ENCODE results near the gene KRT84.

The KRT84 gene

GRCh38 chr12:52364061-52364460, 21.4 kb downstream of the KRT84 start:
- Histone ChIP-seq H3K4me3 (ENCODE audit: insufficient read length, low read depth) (no peak overlapping the region), H3K4me1 (ENCODE audit: insufficient read depth, insufficient read length) (peaks cover under 1% of the 10 kb centered on the region), H3K27me3 (ENCODE audit: insufficient read depth, insufficient read length) (no peaks in the 10 kb centered on the region), H3K36me3 (ENCODE audit: insufficient read depth, insufficient read length, low read length) (no peaks in the 10 kb centered on the region), H3K9ac (ENCODE audit: insufficient read length, low read depth) (no peak overlapping the region), H3K9me3 (ENCODE audit: insufficient read depth, low read length) (no peaks in the 10 kb centered on the region)
- DNase-seq (ENCODE audit: low read depth, low spot score), result no peak
- TF ChIP-seq ZNF274 (IDR thresholded peaks at IDR 0.05; ENCODE audit: low read depth, low read length) (no peak), YY1 (IDR thresholded peaks at IDR 0.05; ENCODE audit: insufficient read depth, insufficient read length) (no peak), SUZ12 (IDR thresholded peaks at IDR 0.05; ENCODE audit: extremely low read depth, insufficient read depth, insufficient read length) (no peak)

DNA sequence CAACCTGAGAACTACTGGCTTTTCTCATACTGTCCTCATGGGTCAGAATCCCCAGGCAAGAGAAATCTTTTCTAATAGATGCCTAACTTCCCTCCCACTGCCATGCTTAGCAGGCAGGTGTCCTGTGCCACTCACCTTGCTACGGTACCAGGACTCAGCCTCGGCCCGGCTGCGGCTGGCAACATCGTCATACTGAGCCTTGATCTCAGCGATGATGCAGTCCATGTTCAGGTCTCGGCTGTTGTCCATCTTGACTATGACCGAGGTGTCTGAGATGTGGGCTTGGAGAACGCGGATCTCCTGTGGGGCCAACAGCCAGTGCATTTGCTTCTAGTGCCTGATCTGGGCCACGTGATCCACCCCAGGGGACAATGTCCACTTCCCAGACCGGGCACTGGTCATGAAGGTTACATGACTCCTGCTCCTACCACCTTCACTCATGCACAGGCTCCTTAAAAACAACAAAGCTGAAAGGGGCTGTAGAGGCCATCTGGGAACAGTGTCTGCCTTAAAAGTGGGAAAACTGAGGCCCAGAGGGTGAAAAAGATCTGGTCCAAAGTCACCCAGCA, 22.3 kb downstream of the KRT84 start:
- no peak for DNase-seq (ENCODE audit: low read depth, low spot score)
- Histone ChIP-seq H3K9ac (ENCODE audit: insufficient read length, low read depth) (no peak overlapping the region), H3K36me3 (ENCODE audit: insufficient read depth, insufficient read length, low read length) (no peaks in the 10 kb centered on the region), H3K27me3 (ENCODE audit: insufficient read depth, insufficient read length) (no peaks in the 10 kb centered on the region), H3K4me1 (ENCODE audit: insufficient read depth, insufficient read length) (peaks cover 7% of the 10 kb centered on the region), H3K9me3 (ENCODE audit: insufficient read depth, low read length) (no peaks in the 10 kb centered on the region), H3K4me3 (ENCODE audit: insufficient read length, low read depth) (no peak overlapping the region)
- no peak for TF ChIP-seq YY1 (IDR thresholded peaks at IDR 0.05; ENCODE audit: insufficient read depth, insufficient read length)
- TF ChIP-seq ZNF274 (IDR thresholded peaks at IDR 0.05; ENCODE audit: low read depth, low read length), result no peak
- TF ChIP-seq SUZ12 (IDR thresholded peaks at IDR 0.05; ENCODE audit: extremely low read depth, insufficient read depth, insufficient read length), result no peak

DNA sequence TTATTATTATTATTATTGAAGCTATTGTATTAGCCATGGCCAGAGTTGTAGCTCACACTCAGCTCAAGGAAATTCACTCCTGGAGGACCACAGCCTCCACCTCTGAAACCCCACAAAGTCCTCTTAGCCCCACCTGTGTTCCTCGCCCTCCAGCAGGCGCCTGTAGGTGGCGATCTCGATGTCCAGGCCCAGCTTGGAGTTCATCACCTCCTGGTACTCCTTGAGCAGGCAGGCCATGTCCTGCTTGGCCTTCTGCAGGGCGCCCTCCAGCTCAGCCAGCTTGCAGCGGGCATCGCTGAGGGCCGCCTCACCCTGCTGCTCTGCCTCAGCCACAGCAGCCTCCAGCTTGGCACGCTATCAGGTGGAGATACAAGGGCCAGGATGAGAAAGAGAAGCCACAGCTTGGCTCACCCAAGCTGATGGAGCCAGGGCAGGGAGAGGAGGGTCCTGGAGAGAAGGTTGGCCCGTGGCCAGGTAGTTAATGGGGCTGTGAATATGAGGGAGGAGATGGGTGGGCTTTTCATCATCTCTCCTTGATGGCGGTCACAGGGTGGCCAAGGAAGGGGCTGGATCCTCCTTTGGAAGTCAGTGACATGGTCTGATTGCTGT, 23.2 kb downstream of the KRT84 start:
- Histone ChIP-seq H3K9ac (ENCODE audit: insufficient read length, low read depth) (no peak overlapping the region), H3K27me3 (ENCODE audit: insufficient read depth, insufficient read length) (no peaks in the 10 kb centered on the region), H3K9me3 (ENCODE audit: insufficient read depth, low read length) (no peaks in the 10 kb centered on the region), H3K4me3 (ENCODE audit: insufficient read length, low read depth) (no peak overlapping the region), H3K36me3 (ENCODE audit: insufficient read depth, insufficient read length, low read length) (no peaks in the 10 kb centered on the region), H3K4me1 (ENCODE audit: insufficient read depth, insufficient read length) (peaks cover 7% of the 10 kb centered on the region)
- DNase-seq (ENCODE audit: low read depth, low spot score), result no peak
- TF ChIP-seq YY1 (IDR thresholded peaks at IDR 0.05; ENCODE audit: insufficient read depth, insufficient read length), result no peak
- TF ChIP-seq ZNF274 (IDR thresholded peaks at IDR 0.05; ENCODE audit: low read depth, low read length), result no peak
- TF ChIP-seq SUZ12 (IDR thresholded peaks at IDR 0.05; ENCODE audit: extremely low read depth, insufficient read depth, insufficient read length), result no peak

DNA sequence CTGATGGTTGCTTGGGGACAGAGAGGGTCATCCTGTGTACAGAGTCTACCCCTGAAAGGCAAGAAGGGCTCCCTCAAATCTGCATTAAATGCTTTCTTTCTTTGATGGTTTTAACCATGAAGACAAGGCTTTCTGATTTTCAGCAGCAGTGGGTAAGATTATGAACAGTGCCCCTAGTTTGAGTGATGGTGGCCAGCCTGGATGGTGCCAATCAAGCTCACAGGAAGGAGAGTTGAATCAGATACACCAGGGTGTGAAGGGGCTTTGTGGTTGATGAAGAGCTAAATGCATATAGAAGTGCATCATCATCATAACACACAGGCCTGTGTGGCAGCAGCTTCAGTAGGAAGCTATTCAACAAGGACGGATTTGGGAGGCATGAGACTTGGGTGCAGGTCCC, 23.9 kb downstream of the KRT84 start:
- H3K9ac ChIP-seq (ENCODE audit: insufficient read length, low read depth), result no peak overlapping the region
- no peak for DNase-seq (ENCODE audit: low read depth, low spot score)
- H3K9me3 ChIP-seq (ENCODE audit: insufficient read depth, low read length), result no peaks in the 10 kb centered on the region
- no peaks in the 10 kb centered on the region for H3K36me3 ChIP-seq (ENCODE audit: insufficient read depth, insufficient read length, low read length)
- H3K4me1 ChIP-seq (ENCODE audit: insufficient read depth, insufficient read length), result peaks cover 7% of the 10 kb centered on the region
- no peak for TF ChIP-seq YY1 (IDR thresholded peaks at IDR 0.05; ENCODE audit: insufficient read depth, insufficient read length)
- no peak for TF ChIP-seq SUZ12 (IDR thresholded peaks at IDR 0.05; ENCODE audit: extremely low read depth, insufficient read depth, insufficient read length)
- no peak for TF ChIP-seq ZNF274 (IDR thresholded peaks at IDR 0.05; ENCODE audit: low read depth, low read length)
- H3K27me3 ChIP-seq (ENCODE audit: insufficient read depth, insufficient read length), result no peaks in the 10 kb centered on the region
- no peak overlapping the region for H3K4me3 ChIP-seq (ENCODE audit: insufficient read length, low read depth)

GRCh38 chr12:52360663-52361271, 24.7 kb downstream of the KRT84 start:
- Histone ChIP-seq H3K27me3 (ENCODE audit: insufficient read depth, insufficient read length) (no peaks in the 10 kb centered on the region), H3K9ac (ENCODE audit: insufficient read length, low read depth) (no peak overlapping the region), H3K4me1 (ENCODE audit: insufficient read depth, insufficient read length) (peaks cover 7% of the 10 kb centered on the region), H3K4me3 (ENCODE audit: insufficient read length, low read depth) (no peak overlapping the region), H3K36me3 (ENCODE audit: insufficient read depth, insufficient read length, low read length) (no peaks in the 10 kb centered on the region), H3K9me3 (ENCODE audit: insufficient read depth, low read length) (no peaks in the 10 kb centered on the region)
- TF ChIP-seq ZNF274 (IDR thresholded peaks at IDR 0.05; ENCODE audit: low read depth, low read length), result no peak
- no peak for TF ChIP-seq YY1 (IDR thresholded peaks at IDR 0.05; ENCODE audit: insufficient read depth, insufficient read length)
- no peak for DNase-seq (ENCODE audit: low read depth, low spot score)

DNA sequence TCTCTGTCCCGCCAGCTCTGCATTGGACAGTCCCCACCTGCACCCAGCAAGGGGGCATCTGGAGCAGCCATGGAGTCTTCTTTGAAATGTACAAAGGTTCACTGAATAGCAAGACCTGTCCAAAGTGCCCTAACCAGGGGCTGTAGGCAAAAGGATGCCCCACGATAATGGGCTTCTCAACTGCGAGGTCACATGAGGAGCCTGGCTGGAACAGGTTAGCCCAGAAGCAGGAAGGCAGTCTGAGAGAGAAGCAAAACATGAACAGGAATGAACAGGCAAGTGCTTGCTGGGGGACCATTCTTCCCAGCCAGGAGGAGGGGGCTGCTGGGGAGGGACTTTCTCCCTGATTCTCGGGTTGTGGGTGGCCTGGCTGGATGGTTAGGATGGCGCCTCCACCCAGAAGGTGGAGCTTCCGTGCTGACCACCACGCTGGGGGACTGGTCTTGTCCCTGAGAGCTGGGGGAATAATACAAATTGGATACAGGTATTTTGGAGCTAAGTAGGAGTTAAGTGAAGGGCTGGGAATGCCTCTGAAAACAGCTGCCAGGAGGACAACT, 25.3 kb downstream of the KRT84 start:
- H3K9me3 ChIP-seq (ENCODE audit: insufficient read depth, low read length), result no peaks in the 10 kb centered on the region
- H3K27me3 ChIP-seq (ENCODE audit: insufficient read depth, insufficient read length), result no peaks in the 10 kb centered on the region
- H3K36me3 ChIP-seq (ENCODE audit: insufficient read depth, insufficient read length, low read length), result no peaks in the 10 kb centered on the region
- no peak overlapping the region for H3K9ac ChIP-seq (ENCODE audit: insufficient read length, low read depth)
- no peak for DNase-seq (ENCODE audit: low read depth, low spot score)
- no peak overlapping the region for H3K4me3 ChIP-seq (ENCODE audit: insufficient read length, low read depth)
- H3K4me1 ChIP-seq (ENCODE audit: insufficient read depth, insufficient read length), result peaks cover 7% of the 10 kb centered on the region
- no peak for TF ChIP-seq YY1 (IDR thresholded peaks at IDR 0.05; ENCODE audit: insufficient read depth, insufficient read length)
- no peak for TF ChIP-seq ZNF274 (IDR thresholded peaks at IDR 0.05; ENCODE audit: low read depth, low read length)
- TF ChIP-seq SUZ12 (IDR thresholded peaks at IDR 0.05; ENCODE audit: extremely low read depth, insufficient read depth, insufficient read length), result no peak

- TF ChIP-seq YY1 (IDR thresholded peaks at IDR 0.05; ENCODE audit: insufficient read depth, insufficient read length) (no peak), ZNF274 (IDR thresholded peaks at IDR 0.05; ENCODE audit: low read depth, low read length) (no peak), SUZ12 (IDR thresholded peaks at IDR 0.05; ENCODE audit: extremely low read depth, insufficient read depth, insufficient read length) (no peak)
- DNase-seq (ENCODE audit: low read depth, low spot score), result no peak
- Histone ChIP-seq H3K4me1 (ENCODE audit: insufficient read depth, insufficient read length) (peaks cover 7% of the 10 kb centered on the region), H3K27me3 (ENCODE audit: insufficient read depth, insufficient read length) (no peaks in the 10 kb centered on the region), H3K9ac (ENCODE audit: insufficient read length, low read depth) (no peak overlapping the region), H3K36me3 (ENCODE audit: insufficient read depth, insufficient read length, low read length) (no peaks in the 10 kb centered on the region), H3K4me3 (ENCODE audit: insufficient read length, low read depth) (no peak overlapping the region), H3K9me3 (ENCODE audit: insufficient read depth, low read length) (no peaks in the 10 kb centered on the region)
Measured at GRCh38 chr12:52359621-52360061, 25.8 kb downstream of the KRT84 start.
